GM18499 (cell line): ENCODE measurements around the gene ZBTB21.
"Not testable (repeated sequence)": the region's sequence is repeated elsewhere in the genome, so short reads cannot be mapped to it uniquely, and the experiment has no call there.

ENCODE experiments used
- ATAC-seq: cut with Tn5 transposase; IDR thresholded peaks from one replicate; pipeline ENCODE4 v1.9.1; 2021; ENCODE audit warnings: moderate number of reproducible peaks; ENCODE audit not compliant: insufficient read depth, unreplicated experiment

ZBTB21 gene

DNA sequence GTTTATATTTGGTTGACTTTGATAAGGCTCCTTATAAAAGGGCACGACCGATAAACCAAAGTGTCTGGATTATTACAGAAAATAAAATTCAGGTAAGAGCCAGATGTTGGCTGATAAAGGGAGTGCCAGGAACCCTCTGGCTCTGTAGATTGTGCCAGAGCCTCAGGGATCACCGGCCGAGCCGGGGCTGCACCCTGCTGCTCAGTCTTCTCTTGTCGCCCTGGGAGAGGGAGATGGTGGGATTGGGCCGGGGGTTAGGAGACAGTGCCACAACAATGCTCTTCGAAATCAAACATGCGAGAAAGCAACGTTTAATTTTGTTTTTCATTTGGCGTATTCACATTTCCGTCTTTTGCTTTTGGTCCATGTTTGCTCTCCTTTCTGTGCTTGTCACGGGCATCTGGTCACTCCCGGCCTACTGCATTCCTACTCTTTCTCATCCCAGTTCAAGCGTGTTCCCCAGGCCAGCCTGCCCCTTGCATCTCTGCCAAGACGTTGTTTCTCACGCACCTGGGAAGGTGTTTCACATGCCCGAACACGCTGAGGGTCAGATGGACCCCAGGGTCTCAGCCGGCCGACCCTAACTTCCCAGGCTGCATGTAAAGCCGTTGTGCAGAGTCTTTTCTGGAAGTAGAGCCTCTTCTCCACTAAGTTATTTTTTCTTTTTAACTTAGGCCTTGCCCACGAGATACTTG is 37.5 kb downstream of the ZBTB21 start:
- ATAC-seq = no peak

DNA sequence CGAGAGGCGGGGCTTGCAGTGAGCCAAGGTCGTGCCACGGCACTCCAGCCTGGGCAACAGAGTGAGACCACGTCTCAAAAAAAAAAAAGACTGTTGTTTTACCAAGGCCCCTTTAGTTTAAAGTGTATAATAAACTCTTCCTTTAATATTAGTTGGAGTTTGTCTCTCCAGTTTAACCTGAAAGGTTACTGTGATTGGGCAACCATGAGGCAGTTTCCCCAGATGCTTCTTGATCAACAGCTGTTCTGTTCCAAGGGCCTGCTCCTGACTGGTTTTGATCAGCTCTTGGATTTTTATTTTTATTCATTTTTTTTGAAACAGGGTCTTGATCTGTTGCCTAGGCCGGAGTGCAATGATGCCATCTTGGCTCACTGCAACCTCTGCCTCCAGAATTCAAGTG is 38.3 kb downstream of the ZBTB21 start:
- ATAC-seq = no peak

DNA sequence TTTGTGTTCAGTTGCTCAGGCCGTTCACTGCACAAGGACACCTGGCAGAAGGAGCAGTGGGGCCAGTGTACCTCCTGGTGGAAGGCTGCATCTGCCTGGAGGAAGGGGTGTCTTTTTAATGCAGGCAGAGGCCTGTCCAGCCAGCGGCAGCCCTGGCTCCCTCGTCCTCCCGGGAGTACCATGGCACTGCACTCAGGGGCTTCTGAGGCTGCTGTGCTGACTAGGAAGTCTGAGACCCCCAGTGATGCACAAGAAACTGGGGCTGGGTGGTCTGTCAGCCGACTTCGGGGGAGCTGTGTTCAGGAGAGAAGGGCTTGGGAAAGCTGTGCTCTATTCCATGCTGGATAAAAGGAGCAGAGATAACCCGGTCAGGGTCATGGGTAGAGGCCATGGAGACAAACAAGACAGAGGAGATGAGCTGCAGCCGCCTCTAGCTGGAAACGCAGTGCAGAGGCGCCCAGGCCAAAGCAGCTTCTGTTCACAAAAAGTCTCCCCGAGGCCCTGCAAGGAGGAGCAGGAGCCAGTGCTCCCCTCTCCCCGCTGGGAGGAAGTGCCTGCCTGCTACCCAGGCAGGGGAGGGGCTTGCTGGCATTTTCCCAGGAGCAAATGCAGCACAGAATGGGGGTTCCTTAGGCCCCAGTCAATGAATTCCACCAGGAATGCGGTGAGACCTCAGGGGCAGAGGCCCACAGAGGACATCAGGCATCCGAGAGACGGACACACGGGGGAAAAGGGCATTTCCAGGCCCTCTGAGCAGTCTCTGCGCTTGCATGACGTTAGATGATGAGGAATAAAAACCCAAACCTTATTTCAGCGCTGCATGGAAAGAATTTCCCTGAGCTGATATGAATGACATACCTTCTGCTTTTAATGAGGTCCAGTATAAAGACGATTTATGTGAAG is 39.2 kb downstream of the ZBTB21 start:
- no peak for ATAC-seq

DNA sequence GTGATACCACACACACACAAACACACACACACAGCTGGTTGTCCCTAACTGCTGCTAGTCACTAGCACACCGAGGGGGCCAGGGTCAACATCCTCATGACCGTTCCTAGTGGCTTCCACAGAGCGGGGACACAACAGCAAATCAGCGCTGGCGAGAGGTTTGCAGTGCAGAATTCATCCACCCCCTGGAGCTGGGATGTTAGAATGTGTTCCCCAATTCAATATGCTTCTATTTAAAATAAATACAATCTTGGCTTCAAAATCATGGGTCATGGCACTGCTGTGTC is 40.1 kb downstream of the ZBTB21 start:
- no peak for ATAC-seq

DNA sequence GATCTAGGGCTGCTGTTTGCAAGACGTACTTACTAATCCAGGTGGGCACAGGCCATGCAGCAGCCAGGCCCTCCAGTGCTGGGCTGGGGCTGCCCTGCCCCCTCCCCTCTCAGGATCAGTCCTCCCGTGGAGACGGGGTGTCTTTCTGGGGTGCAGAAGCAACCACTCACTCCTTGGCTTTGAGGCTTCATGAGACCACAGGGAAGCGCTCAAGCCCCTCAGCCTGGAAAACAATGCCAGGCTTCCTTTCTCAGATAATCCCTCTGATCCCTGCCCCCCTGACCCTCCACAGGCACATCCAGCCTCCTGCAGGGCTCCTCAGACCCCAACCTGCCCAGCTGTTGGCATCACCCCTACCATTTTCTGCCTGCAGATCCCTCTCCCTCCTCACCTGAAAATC is 42.5 kb downstream of the ZBTB21 start:
- no peak for ATAC-seq

DNA sequence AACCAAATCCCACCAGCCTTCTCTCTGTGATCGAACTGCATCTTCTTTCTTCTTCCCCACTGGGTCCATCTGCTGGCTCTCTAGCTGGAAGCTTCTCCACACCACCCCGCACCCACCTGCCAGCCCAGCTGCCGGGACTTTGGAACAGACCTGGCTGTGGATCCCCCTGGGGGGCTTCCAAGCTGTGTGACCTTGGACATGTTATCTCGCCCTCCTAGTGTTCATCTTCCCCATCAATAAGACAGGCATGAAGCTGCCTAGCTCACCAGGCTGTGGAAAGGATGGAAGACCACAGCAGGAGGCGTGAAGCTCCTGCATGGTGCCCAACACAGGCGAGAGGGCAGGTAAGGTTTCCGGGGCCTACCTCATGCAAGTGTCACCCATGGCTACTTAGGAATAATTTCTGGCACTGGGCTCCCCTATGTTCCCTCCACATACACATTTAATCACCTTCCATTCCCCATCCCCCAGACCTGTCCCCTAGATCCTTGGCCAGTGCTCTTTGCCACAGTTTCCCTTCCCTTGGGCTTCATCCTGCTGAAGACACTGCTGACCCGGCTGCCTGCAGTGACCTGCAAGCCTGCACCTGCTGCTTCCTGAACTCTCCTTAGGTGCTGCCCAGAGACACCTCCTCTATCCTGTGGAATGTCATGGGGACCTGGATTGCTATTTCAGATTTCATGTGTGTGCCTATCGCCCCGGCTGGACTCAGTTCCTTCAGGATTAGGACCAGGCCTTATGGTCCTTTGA is 43.1 kb downstream of the ZBTB21 start:
- ATAC-seq = no peak

DNA sequence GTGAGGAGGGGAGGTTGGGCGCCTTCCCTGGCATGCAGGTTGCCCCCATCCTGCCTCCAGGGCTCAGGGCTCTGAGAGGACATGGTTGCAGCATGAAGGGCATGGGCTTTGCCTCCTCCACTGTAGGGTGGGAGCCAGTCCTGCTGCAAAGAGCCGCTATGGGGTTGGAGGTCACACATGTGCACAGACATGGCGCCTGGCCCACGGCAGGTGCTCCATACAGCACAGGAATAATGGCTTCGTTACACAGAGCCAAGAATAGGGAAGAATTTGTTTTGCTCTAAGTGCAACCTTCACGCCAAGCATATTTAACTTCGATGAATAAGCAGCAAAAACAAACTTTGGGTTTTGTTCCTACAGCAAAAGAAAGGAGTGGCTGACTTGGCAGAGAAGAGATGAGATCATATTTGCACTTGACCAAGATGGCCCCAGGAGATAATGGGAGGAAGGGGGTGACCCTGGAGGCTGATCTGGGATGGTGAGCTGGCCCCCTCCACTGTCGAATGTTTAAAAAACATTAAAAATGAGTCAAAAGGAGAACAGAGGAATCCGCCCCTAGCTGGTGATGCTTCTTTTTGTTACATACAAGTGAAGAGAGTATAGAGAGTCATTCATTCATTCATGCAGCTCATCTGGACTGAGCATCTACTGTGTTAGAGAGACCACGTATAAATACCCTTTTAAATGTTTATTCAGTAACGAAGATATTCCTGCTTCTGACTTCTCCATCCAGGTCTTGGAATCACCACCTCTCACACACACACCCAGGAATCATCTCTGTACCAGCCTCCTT is 43.9 kb downstream of the ZBTB21 start:
- no peak for ATAC-seq

DNA sequence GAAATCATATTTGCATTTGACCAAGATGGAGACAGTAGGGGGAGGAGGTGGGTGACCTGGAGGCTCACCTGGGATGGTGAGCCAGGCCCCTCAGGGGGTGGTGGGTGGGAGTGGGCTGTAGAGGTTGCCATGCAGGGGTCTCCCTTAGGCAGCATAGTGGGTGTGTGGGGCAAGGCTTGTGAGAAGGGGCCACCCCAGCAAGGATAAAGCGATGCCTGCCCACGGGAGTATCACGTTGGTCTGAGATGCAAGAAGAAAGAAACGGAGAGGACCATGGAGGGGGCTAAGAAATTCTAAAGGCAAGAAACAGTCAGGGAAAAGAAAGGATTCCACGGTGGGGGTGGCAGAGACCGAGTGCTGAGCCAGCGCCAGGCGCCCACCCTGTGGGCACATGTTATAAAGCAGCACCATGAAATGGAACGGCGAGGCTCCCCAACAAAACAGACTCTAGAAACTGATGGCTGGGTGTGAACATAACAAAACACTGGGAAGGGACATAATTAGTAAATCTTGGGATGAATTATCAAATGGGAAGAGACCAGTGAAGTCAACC is 44.6 kb downstream of the ZBTB21 start:
- ATAC-seq = no peak

DNA sequence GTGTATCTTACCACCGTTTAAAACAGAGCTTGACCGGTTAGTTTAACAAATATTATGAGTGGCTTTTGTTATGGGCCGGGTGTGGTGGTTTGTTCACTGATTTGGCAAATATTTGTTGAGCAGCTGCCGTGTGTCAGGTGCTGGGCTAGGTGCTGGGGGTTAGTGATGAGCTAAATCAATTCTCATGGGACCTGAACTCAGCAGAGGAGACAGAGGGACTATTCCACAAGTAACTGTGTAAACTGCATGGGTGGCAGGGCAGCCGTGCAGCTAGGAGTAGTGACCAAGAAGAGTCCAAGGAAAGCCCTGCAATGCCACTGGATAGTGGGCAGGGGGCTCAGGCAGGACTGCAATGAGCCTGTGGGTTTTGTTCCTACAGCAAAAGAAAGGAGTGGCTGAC is 45.1 kb downstream of the ZBTB21 start:
- ATAC-seq = no peak

DNA sequence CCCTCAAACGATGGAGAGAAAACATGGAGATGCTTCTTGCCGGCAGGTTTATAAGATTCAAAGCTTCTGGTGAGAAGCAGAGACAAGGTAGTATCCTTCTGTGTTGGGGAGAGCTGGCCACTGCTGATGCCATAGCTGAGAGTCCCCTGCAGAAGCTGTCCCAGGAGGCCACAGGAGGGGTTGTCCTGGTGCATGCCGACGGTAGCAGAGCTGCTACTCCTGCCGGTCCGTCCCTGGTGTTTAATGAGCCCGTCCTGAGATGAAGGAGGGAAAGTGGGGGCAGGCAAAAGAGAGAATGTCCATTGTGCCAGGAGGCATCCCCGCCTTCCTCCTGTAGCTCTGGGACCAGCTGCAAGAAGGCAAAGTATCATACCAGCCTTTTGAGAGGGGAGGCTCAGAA is 46.0 kb downstream of the ZBTB21 start:
- ATAC-seq = no peak

DNA sequence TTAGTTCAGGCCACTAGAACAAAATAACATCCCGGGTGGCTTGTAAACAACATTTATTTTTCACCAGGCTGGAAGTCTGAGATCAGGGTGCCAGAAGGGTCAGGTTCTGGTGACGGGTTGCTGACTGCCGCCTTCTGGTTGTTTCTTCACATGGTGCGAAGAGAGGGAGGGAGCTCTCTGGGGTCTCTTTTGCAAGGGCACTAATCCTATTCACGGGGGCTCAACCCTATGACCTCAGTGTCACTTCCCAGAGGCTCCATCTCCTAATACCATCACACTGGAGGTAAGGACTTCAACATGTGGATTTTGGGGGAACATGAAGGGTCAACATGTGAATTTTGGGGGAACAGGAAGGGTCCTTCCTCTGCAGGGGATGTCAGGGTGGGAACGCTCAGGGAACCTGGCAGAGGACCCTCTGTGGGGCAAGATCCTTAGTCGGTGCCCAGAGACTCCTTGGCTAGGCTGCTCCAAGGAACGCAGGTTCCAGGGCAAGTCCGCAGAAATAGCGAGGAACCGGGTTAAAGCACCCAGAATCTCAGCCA is 47.7 kb downstream of the ZBTB21 start:
- no peak for ATAC-seq

DNA sequence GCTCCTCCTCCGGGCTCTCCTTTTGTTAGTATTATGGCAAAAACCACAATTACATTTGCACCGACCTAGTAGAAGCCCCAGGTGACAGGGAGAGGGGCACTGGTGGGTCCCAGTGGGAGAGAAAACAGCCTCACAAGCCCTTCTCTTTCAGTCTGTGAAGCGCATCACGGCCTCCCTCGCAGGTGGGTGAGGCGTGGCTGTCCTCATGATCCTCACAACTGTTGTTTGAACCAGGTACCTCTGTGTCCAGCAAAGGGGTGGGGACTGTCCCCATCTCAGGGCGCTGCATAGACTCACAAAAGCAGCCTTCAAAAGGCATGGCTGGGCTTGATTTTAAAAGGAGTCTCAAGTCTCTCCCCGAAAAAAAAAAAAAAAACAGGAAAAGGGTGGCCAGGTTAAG is 48.4 kb downstream of the ZBTB21 start:
- ATAC-seq = no peak

DNA sequence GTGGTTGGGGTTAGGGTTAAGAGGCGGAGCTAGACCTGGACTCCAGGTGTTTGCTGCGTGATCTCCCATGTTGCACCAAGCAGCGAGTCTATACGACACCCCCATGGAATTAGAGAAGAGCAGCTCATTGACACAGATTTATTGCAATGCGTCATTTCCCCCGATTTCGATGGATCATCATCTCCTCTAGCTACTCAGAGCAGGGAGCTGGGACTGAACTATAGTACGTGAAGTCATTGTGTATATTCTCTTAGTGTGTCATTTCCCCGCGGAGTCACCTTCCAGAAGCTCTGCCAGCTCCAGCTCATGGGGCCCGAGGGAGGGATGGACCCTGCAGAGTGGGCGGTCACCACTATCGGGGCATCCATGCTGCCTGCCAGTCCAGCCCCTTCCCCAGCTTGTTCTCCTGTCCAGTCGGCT is 48.9 kb downstream of the ZBTB21 start:
- ATAC-seq = no peak

DNA sequence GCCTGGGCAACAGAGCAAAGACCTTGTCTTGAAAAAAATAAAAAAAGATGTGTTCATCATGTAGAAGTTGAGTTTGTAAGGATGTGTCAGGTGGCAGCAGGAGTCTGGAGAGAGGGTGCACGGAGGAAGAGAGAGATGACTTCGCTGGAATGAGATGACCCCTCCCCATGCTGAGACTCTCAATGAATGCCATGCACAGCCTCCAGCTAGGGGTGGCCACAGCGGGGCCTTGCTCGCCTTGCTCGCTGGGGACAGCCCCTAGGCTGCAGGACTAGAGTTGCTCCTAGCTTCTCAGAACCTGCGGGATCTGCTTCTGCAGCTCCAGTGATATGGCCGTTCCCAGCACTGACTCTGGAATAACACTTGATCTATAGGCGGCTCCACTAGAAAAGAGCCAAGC is 49.8 kb downstream of the ZBTB21 start:
- ATAC-seq = no peak

DNA sequence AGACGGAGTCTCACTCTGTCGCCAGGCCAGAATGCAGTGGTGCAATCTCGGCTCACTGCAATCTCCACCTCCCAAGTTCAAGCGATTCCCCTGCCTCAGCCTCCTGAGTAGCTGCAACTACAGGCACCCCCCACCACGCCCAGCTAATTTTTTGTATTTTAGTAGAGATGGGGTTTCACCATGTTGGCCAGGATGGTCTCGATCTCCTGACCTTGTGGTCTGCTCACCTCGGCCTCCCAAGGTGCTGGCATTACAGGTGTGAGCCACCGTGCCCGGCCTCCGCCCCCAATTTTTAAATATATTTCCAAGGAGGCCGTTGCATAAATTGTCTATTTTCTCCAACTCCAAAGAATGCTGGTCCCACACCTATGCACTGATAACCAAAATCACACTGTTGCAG is 50.5 kb downstream of the ZBTB21 start:
- not testable (repeated sequence) for ATAC-seq

DNA sequence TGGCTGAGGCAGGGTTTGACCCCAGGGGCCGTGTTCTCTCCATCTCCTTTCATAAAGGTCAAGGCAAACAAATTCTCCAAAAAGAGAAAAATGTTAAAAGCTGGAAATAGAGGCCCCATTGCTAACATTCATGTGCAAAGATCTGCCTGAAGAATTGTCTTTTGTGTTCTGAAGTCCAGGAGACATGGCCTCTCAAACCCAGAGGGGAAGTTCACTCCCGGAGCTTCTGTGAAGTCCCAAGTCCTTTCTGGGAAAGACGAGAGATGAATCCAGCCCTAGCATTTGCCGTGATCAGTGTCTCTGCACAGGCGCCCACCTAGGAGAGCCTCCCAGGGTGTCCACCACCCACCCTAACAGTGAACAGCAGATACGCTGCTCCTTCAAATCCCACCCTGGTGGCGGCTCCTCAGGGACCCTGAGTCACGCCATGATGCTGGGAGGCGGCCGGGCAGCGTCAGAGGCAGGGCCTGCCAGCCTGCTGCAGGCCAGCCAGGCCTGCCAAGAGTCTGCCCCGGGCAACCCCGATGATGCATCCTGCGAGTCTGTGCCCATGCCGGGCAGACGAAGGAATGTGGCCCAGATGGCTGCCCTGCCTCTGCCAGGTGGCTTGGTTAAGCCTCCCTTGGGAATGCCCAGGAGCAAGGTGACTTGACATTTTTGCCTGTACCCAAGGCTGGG is 51.1 kb downstream of the ZBTB21 start:
- ATAC-seq = no peak

DNA sequence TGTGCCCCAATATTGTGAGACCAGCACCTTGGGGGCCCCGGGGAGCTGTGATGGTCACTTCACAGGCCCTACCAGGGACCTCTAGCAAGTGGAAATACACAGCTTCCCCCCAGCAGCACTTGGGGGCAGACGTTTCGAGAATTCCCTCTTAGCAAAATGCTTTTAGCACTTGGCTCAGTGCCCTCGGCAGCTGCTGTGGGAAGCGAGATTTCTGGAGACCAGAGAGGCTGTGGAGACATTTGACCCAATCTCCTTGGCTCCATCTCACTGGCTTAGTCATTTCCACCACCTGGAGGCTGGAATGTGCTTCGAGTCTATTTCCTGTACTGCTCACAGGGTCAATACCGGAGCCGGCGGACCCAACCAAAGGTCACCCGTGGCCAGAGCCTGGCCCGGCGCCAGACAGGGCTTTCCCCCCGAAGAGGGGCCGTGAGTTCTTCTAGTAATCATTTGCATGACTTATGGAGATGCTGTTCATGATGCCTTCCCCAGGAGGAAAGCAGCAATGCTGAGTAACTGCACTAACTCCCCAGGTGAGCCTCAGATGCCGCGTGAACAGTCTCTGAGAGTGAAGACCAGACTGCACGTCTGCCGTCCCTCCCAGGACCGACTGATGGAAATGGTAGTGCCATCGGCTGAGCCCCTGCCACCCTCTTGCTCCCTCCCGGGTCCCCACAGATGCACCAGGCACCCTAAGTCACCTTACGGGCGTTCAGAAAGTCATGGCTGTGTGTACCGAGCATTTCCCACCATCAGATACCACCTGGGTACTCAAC is 52.0 kb downstream of the ZBTB21 start:
- ATAC-seq = no peak

DNA sequence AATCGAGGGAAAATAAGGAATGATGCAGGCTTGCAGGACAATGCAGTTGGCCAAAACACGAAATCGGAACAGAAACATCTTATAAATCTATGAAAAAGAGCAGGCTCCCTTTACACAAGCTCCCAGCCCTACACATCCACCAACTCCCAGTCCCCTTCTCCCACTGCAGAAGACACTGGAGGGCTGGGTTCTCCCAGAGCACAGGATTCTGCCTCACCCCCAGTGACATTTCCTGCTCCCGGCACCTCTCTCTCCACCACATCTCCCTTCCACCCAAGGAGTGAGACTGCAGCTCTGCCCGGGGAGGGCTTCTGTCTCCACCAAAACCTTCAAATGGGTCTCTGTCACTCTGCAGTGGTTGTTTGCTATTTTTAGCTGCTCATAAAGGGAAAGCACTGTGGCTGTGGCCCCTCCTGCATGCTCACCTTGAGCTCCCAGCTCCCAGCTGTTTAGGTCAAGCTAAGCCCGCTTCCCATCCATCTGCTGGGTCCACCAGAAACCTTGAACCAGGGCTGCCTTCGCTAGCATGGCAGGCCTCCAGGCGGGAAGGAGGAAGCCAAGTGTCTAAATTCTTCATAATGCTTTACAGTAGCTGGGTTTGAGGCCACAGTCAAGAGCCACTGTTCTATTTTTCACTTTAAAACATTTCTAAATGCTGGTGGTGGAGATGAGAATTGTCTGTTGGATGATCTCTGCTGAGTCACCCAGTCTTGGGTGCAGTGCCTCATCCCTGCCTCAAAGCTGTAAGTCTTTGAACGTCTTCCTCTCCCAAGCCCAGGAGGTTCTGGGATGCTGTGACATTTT is 53.0 kb downstream of the ZBTB21 start:
- no peak for ATAC-seq
